Measurements from ENCODE around the gene TAF7.
"Not testable (repeated sequence)": the region's sequence is repeated elsewhere in the genome, so short reads cannot be mapped to it uniquely, and the experiment has no call there.

TAF7 gene

DNA sequence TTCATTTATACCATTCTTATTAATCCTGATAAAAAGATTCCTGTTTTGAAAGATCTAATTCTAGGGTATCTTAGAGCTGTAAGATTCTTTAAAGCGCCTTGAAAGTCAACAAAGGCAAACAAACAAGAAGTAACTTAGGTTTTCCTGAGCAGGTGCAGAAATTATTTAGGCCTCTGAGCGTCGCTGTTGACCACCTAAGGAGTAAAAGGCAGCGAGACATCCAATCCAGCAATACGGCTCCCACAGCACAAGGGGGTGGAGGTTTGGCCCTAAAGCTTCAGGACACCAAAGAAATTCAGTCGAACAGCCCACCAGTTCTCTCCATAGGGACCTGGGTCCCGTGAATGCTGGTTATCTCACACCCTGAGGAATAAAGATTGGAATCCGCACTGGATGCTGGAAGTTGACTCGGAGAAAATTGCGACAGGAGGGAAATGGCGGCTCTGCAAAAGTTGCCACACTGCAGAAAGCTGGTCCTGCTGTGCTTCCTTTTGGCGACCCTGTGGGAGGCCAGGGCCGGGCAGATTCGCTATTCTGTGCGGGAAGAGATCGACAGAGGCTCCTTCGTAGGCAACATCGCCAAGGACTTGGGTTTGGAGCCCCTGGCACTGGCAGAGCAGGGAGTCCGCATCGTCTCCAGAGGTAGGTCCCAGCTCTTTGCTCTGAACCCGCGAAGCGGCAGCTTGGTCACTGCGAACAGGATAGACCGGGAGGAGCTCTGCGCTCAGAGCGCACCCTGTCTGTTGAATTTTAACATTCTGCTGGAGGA is 18.1 kb upstream of the TAF7 start, which contains the start of gene PCDHGA2:
Gene PCDHGA2 (plus strand): TSS at position 223 of the 769 bp plus-strand sequence.
- FAIRE-seq: no peak

DNA sequence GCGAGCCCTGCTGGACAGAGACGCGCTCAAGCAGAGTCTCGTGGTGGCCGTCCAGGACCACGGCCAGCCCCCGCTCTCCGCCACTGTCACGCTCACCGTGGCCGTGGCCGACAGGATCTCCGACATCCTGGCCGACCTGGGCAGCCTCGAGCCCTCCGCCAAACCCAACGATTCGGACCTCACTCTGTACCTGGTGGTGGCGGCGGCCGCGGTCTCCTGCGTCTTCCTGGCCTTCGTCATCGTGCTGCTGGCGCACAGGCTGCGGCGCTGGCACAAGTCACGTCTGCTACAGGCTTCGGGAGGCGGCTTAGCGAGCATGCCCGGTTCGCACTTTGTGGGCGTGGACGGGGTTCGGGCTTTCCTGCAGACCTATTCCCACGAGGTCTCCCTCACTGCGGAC is 12.0 kb upstream of the TAF7 start:
- not testable (repeated sequence) for FAIRE-seq

DNA sequence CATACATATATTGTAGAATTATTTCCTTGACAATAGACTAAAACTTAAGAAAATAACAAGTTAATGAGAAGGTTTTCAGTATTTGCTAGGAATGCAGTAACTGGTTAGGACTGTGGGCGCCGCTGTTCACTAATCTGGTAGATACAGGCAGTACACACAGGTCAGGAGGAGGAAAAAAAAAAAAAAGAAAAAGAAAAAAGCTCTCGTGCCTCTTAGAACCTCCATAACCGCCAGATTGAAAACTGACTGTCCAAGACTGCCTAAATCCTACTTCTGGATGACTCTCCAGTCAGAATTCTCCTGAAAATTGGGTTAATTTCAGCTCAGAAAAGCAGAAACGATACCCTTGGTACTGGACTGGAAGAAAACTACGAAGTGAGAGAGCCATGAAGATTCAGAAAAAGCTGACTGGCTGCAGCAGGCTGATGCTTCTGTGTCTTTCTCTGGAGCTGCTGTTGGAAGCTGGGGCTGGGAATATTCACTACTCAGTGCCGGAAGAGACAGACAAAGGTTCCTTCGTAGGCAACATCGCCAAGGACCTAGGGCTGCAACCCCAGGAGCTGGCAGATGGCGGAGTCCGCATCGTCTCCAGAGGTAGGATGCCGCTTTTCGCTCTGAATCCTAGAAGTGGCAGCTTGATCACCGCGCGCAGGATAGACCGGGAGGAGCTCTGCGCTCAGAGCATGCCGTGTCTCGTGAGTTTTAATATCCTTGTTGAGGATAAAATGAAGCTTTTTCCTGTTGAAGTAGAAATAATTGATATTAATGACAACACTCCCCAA is 9.9 kb upstream of the TAF7 start, which contains the start of gene PCDHGA1:
Gene PCDHGA1 (plus strand): TSS at position 216 of the 782 bp plus-strand sequence.
- no peak for FAIRE-seq

DNA sequence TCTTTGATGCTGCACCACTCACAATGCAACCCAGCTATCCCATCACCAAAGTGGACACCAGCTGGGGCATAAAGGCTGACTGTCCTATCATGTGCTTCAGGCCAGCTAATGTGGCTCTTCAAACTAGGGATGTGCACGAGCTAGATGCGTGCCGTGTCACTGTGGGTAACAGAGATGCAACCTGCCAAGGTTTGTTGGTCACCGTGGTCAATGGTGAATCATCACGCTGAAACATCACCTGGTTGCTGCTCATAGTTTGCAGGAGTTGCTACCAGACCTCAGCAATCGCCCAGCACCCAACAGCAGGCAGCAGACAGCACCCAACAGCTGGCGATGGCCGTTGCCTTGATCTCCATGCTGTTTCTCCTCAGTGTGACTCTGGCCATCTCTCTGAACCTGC is 7.6 kb upstream of the TAF7 start:
- FAIRE-seq: no peak

DNA sequence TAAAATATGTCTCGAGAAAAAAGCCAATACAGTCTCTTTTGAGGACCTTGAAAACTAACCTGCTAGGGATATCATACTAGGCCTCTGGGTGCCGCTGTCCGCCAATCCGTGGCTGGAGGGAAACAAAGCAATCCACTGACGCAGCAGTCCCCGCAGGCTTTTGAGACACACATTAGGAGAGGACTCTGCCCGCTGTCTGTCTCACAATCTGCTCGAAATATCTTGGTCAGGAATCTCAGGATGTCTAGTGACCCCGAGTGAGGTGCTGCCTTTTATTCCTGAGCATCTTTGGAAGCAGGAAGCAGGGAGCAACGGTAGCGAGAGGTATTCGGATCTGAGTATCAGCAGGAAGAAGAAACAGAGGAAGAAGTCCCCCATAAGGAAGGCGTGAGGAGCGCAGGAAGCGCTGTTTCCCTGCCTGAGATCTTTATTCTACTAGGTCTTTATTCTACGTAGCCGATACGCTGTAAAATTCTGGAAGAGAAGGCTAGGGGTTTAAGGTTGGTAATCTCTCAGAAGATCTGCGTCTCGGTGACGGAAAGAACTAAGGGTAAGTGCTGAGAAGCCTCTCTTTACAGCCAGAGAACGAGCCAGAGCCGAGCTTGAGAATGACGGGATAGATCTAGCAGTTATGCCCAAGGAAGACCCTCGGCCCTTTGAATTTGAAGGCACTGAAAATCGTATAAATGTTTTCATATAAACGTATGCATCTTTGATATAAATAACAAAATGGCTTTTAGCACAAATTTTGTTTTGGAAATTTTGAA is 5.7 kb upstream of the TAF7 start:
- no peak for FAIRE-seq

GRCh38 chr5:141322261-141322660 is 1.7 kb upstream of the TAF7 start:
- no peak for FAIRE-seq

GRCh38 chr5:141319699-141320098 is 885 bp downstream of the TAF7 start:
- no peak for FAIRE-seq

DNA sequence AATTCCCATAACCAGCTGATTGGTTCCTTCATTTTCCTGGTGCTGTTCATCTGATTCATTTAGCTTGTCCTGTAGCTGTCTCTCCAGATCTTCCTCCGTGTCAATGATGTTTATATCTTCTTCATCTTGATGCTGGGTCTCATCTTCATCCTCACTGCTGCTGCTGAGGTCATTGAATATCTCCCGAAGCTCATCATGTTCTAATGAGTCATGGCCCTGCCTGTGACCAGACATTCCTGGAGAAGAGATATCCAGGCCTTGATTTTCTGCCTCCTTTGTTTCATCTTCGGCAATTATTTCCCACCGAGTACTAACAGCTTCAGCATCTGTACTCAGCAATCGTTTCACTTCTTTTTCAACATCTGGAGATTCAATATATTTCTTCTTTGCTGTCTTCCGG is 1.4 kb downstream of the TAF7 start:
- FAIRE-seq: no peak

GRCh38 chr5:141316963-141317362 is 3.6 kb downstream of the TAF7 start:
- not testable (repeated sequence) for FAIRE-seq

- FAIRE-seq: no peak
Observed at GRCh38 chr5:141313711-141314110, 6.9 kb downstream of the TAF7 start.

GRCh38 chr5:141306630-141307029 is 14.0 kb downstream of the TAF7 start:
- FAIRE-seq: no peak

DNA sequence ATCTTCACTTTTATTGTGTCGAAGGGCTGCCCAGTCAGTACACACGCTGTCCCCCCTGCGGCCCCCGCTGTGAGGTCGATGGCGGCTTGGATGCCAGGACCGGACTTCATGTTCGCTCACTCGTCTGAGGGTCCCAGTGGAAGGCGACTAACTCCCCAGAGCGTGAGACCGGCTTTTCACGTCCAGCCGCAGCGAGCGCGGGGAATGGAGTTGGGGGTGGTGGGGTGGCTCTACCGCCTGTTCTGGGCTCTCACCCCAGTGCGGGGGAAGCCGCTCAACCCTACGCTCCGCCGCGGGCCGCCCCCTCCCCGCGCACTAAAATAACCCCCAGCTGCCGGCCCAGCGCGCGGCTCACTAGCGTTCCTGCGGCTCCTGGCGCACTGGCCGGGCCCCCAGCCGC is 16.8 kb downstream of the TAF7 start, which contains the start of gene SLC25A2:
Gene SLC25A2 (minus strand): TSS at position 294 of the 400 bp plus-strand sequence. CDS start 184 bp downstream, at position 110.
- FAIRE-seq: no peak

DNA sequence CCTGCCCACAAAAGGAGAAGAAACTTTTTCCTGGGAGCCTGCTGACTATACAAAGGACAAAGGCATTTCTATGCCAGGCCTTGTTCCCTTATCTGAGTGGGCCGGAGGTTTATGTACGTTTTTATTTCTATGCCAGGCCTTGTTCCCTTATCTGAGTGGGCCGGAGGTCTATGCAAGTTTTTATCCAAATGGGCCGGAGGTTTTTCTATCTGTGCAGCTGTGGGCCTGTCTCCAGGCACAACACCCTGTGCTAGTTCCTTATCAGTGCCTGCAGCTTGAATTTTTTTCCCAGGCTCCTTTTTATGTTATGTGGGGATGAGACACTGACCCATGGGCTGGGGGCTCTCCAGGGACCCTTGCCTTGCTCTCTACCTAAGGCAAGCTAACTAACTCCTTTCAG is 22.2 kb downstream of the TAF7 start:
- no peak for FAIRE-seq

DNA sequence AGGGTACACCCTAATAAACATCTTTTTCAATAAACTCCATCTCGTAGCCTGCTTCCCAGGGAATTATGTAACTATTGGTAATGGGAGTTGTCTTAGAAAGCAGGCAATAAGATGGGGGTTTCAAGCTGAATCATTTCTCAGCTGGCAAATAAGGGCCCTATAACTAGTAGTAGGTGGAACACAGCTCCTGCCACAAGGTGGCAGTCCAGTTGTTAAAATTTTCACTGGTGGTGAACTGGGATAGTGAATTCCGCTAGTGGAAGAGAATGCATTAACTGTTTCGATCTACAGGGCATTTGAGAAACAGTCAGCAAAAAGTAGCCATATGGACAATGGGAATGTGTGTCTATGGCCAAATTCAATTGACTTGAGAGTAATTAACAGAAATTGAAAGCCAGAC is 47.7 kb downstream of the TAF7 start:
- no peak for FAIRE-seq

GRCh38 chr5:141269195-141269594 is 51.4 kb downstream of the TAF7 start:
- no peak for FAIRE-seq
